H7 (cell line): ENCODE data around the gene TEX10. TPM values are rescaled to one million over a fixed set of nuclear protein-coding genes. Genes with fewer than 3 reads are reported as not detected.
"Not testable (repeated sequence)": the region's sequence is repeated elsewhere in the genome, so short reads cannot be mapped to it uniquely, and the experiment has no call there.

Source experiments
- DNase-seq: peaks from one replicate; pipeline ENCODE4 v3.0.0; 2012
- H3K27me3 ChIP-seq: 2 replicates; pipeline ENCODE4 v1.6.0; 2011; ENCODE audit warnings: mild to moderate bottlenecking, low read length; ENCODE audit not compliant: control insufficient read depth, insufficient read depth
- H3K36me3 ChIP-seq: replicated peaks from 2 replicates; pipeline ENCODE4 v1.5.1; 2011; ENCODE audit warnings: low read length; ENCODE audit not compliant: control insufficient read depth, insufficient read depth
- H3K4me3 ChIP-seq: 2 replicates; pipeline ENCODE4 v1.5.1; 2011; ENCODE audit warnings: low read depth, mild to moderate bottlenecking, control low read depth, low read length, moderate library complexity; ENCODE audit not compliant: insufficient read depth
- total RNA-seq: library from RNA; depleted of rRNA; stranded (reverse); fragments of >200 nt; shearing (Covaris generic); gene quantifications from 2 replicates; pipeline ENCODE4 v1.2.3, GENCODE V29; 2014; rRNA removed

TEX10 gene
- total RNA-seq: 44.9 and 57.2 TPM in 2 replicates

- no peaks in the 10 kb centered on the region for H3K36me3 ChIP-seq
- peak; percentile 97 for DNase-seq
- H3K27me3 ChIP-seq: no peaks in the 10 kb centered on the region
- H3K4me3 ChIP-seq: peak within 1 kb of the TSS; percentile 85
Measured at GRCh38 chr9:100352727-100353505, at the start of gene TEX10. Gene TEX10, minus strand, starts transcription at chr9:100352942. Its CDS starts 3,579 bp downstream, at chr9:100349363.

GRCh38 chr9:100401042-100401441 is 48.3 kb upstream of the TEX10 start:
- Histone ChIP-seq H3K4me3 (no peak overlapping the region), H3K36me3 (no peaks in the 10 kb centered on the region), H3K27me3 (no peaks in the 10 kb centered on the region)
- peak; percentile 45 for DNase-seq

GRCh38 chr9:100397529-100398266 is 45.0 kb upstream of the TEX10 start:
- no peaks in the 10 kb centered on the region for H3K27me3 ChIP-seq
- DNase-seq: no peak
- no peaks in the 10 kb centered on the region for H3K36me3 ChIP-seq
- no peak overlapping the region for H3K4me3 ChIP-seq

GRCh38 chr9:100396769-100397168 is 44.0 kb upstream of the TEX10 start:
- no peak overlapping the region for H3K4me3 ChIP-seq
- H3K27me3 ChIP-seq: no peaks in the 10 kb centered on the region
- H3K36me3 ChIP-seq: no peaks in the 10 kb centered on the region
- no peak for DNase-seq

GRCh38 chr9:100394816-100395215 is 42.1 kb upstream of the TEX10 start:
- no peak overlapping the region for H3K4me3 ChIP-seq
- H3K36me3 ChIP-seq: no peaks in the 10 kb centered on the region

GRCh38 chr9:100394032-100394695 is 41.4 kb upstream of the TEX10 start:
- H3K4me3 ChIP-seq: no peak overlapping the region
- DNase-seq: no peak

More at GRCh38 chr9:100394816-100395215, 42.1 kb upstream of the TEX10 start:
- no peak for DNase-seq
- no peaks in the 10 kb centered on the region for H3K27me3 ChIP-seq

GRCh38 chr9:100392989-100393388 is 40.2 kb upstream of the TEX10 start:
- H3K36me3 ChIP-seq, DNase-seq, H3K4me3 ChIP-seq, H3K27me3 ChIP-seq: not testable (repeated sequence)

More at GRCh38 chr9:100394032-100394695, 41.4 kb upstream of the TEX10 start:
- H3K27me3 ChIP-seq: no peaks in the 10 kb centered on the region
- no peaks in the 10 kb centered on the region for H3K36me3 ChIP-seq

- no peak overlapping the region for H3K4me3 ChIP-seq
- H3K27me3 ChIP-seq: no peaks in the 10 kb centered on the region
- no peak for DNase-seq
- no peaks in the 10 kb centered on the region for H3K36me3 ChIP-seq
Measured at GRCh38 chr9:100379862-100380261, 27.1 kb upstream of the TEX10 start.

GRCh38 chr9:100377015-100377414 is 24.3 kb upstream of the TEX10 start:
- Histone ChIP-seq H3K4me3 (no peak overlapping the region), H3K36me3 (no peaks in the 10 kb centered on the region), H3K27me3 (no peaks in the 10 kb centered on the region)
- no peak for DNase-seq

- H3K4me3 ChIP-seq: no peak overlapping the region
- DNase-seq: no peak
- H3K27me3 ChIP-seq: no peaks in the 10 kb centered on the region
- H3K36me3 ChIP-seq: no peaks in the 10 kb centered on the region
Measured at GRCh38 chr9:100375658-100376057, 22.9 kb upstream of the TEX10 start.

- DNase-seq: no peak
- Histone ChIP-seq H3K4me3 (no peak overlapping the region), H3K36me3 (no peaks in the 10 kb centered on the region), H3K27me3 (peaks cover 2% of the 10 kb centered on the region; the same call in 1 of the 2 replicates)
Measured at GRCh38 chr9:100372648-100373047, 19.9 kb upstream of the TEX10 start.

GRCh38 chr9:100370064-100370723 is 17.5 kb upstream of the TEX10 start:
- no peak for DNase-seq
- Histone ChIP-seq H3K4me3 (no peak overlapping the region), H3K27me3 (peaks cover 2% of the 10 kb centered on the region; the same call in 1 of the 2 replicates), H3K36me3 (no peaks in the 10 kb centered on the region)

- H3K36me3 ChIP-seq: no peaks in the 10 kb centered on the region
- DNase-seq: no peak
- peaks cover 2% of the 10 kb centered on the region; the same call in 1 of the 2 replicates for H3K27me3 ChIP-seq
- no peak overlapping the region for H3K4me3 ChIP-seq
Measured at GRCh38 chr9:100368672-100369071, 15.9 kb upstream of the TEX10 start.

GRCh38 chr9:100366121-100366520 is 13.4 kb upstream of the TEX10 start:
- DNase-seq: no peak
- Histone ChIP-seq H3K4me3 (no peak overlapping the region), H3K27me3 (peaks cover 2% of the 10 kb centered on the region; the same call in 1 of the 2 replicates), H3K36me3 (no peaks in the 10 kb centered on the region)
